GM12801 (cell line): ENCODE measurements around the gene PKNOX2.

Source experiments
- CTCF ChIP-seq: IDR thresholded peaks from one replicate; pipeline ENCODE4 v1.5.1; 2011; ENCODE audit warnings: control low read depth; ENCODE audit not compliant: insufficient read length; ENCODE audit errors: extremely low read depth

The PKNOX2 gene

GRCh38 chr11:125376856-125377255 is 212.3 kb downstream of the PKNOX2 start:
- TF ChIP-seq CTCF, result no peak

GRCh38 chr11:125378083-125378482 is 213.5 kb downstream of the PKNOX2 start:
- TF ChIP-seq CTCF, result no peak

- no peak for TF ChIP-seq CTCF
These were observed 214.0 kb downstream of the PKNOX2 start for GRCh38 chr11:125378571-125378970.

- TF ChIP-seq CTCF, result no peak
These were observed 215.0 kb downstream of the PKNOX2 start for GRCh38 chr11:125379565-125379964.

- TF ChIP-seq CTCF, result no peak
These were observed 215.4 kb downstream of the PKNOX2 start for GRCh38 chr11:125379981-125380380.

- no peak for TF ChIP-seq CTCF
These were observed 216.3 kb downstream of the PKNOX2 start for GRCh38 chr11:125380756-125381445.

- TF ChIP-seq CTCF, result no peak
These were observed 217.0 kb downstream of the PKNOX2 start for GRCh38 chr11:125381499-125382044.
